Forelimb muscle (tissue), 1 donor: ENCODE data around the gene MAGI1. TPM values are rescaled to one million over a fixed set of nuclear protein-coding genes. Genes with fewer than 3 reads are reported as not detected.

ENCODE experiments used
- DNase-seq: peaks from one replicate; pipeline ENCODE4 v3.0.0-alpha.2; 2013; ENCODE audit warnings: low read depth
- polyA plus RNA-seq: library from polyadenylated mRNA; unstranded; fragments of 120-200 nt; gene quantifications from one replicate; pipeline ENCODE4 v1.2.1, GENCODE V29; 2013; ENCODE audit not compliant: insufficient read length

The MAGI1 gene
- polyA plus RNA-seq, 1 donor = 12.3 TPM

- no peak for DNase-seq
Observed at GRCh38 chr3:65671004-65671403, 367.7 kb downstream of the MAGI1 start.

GRCh38 chr3:65669163-65669875 lies 369.4 kb downstream of the MAGI1 start:
- no peak for DNase-seq

GRCh38 chr3:65667963-65668362 lies 370.8 kb downstream of the MAGI1 start:
- no peak for DNase-seq

- no peak for DNase-seq
Observed at GRCh38 chr3:65666448-65667091, 372.1 kb downstream of the MAGI1 start.

- DNase-seq = no peak
Observed at GRCh38 chr3:65665915-65666314, 372.8 kb downstream of the MAGI1 start.

GRCh38 chr3:65664931-65665330 lies 373.8 kb downstream of the MAGI1 start:
- no peak for DNase-seq

GRCh38 chr3:65664446-65664845 lies 374.3 kb downstream of the MAGI1 start:
- DNase-seq = no peak

GRCh38 chr3:65662095-65662494 lies 376.6 kb downstream of the MAGI1 start:
- DNase-seq = no peak

GRCh38 chr3:65660000-65660598 lies 378.6 kb downstream of the MAGI1 start:
- DNase-seq = no peak

- DNase-seq = no peak
Observed at GRCh38 chr3:65659396-65659795, 379.3 kb downstream of the MAGI1 start.

GRCh38 chr3:65658401-65658800 lies 380.3 kb downstream of the MAGI1 start:
- no peak for DNase-seq

GRCh38 chr3:65655061-65655460 lies 383.7 kb downstream of the MAGI1 start:
- no peak for DNase-seq

GRCh38 chr3:65653731-65654130 lies 385.0 kb downstream of the MAGI1 start:
- DNase-seq = no peak

- DNase-seq = no peak
Observed at GRCh38 chr3:65650247-65650646, 388.5 kb downstream of the MAGI1 start.

- no peak for DNase-seq
Observed at GRCh38 chr3:65647369-65647768, 391.3 kb downstream of the MAGI1 start.

- no peak for DNase-seq
Observed at GRCh38 chr3:65642883-65643282, 395.8 kb downstream of the MAGI1 start.

GRCh38 chr3:65641777-65642176 lies 396.9 kb downstream of the MAGI1 start:
- DNase-seq = no peak

GRCh38 chr3:65641045-65641444 lies 397.7 kb downstream of the MAGI1 start:
- no peak for DNase-seq

GRCh38 chr3:65639444-65639843 lies 399.3 kb downstream of the MAGI1 start:
- no peak for DNase-seq

- no peak for DNase-seq
Observed at GRCh38 chr3:65638301-65638700, 400.4 kb downstream of the MAGI1 start.

GRCh38 chr3:65636326-65636725 lies 402.4 kb downstream of the MAGI1 start:
- no peak for DNase-seq

GRCh38 chr3:65635657-65636056 lies 403.1 kb downstream of the MAGI1 start:
- DNase-seq = no peak

- no peak for DNase-seq
Observed at GRCh38 chr3:65633018-65633638, 405.6 kb downstream of the MAGI1 start.
